Neural progenitor cell (in vitro differentiated cells): Measurements from ENCODE around the gene KLK10.

Experiments used
- CTCF ChIP-seq: fragments of 200-600 bp; sonication (generic); IDR thresholded peaks from 2 replicates; pipeline ENCODE4 v1.5.1; 2017; ENCODE audit warnings: antibody characterized with exemption, mild to moderate bottlenecking
- EZH2 ChIP-seq: fragments of 200-600 bp; sonication (generic); IDR thresholded peaks from 2 replicates; pipeline ENCODE4 v1.6.1; 2017; ENCODE audit warnings: antibody characterized with exemption, mild to moderate bottlenecking, moderate library complexity
- EZH2phosphoT487 ChIP-seq: fragments of 200-600 bp; sonication (generic); IDR thresholded peaks from 2 replicates; pipeline ENCODE4 v1.6.1; 2017; ENCODE audit warnings: antibody characterized with exemption

- TF ChIP-seq CTCF (no peak), EZH2phosphoT487 (no peak), EZH2 (no peak)
Observed at GRCh38 chr19:50998061-50998460, 21.4 kb downstream of the KLK10 start.
